ENCODE measurements around the gene IER5L.

GRCh38 chr9:129140397-129141065, 37.5 kb downstream of the IER5L start:
- TF ChIP-seq CTCF (IDR thresholded peaks at IDR 0.05) = no peak
- TF ChIP-seq GABPA (IDR thresholded peaks at IDR 0.05; ENCODE audit: low read depth) = no peak

Measured in SK-N-SH (cell line).